ENCODE data around the gene TERB1. TPM values are rescaled to one million over a fixed set of nuclear protein-coding genes. Genes with fewer than 3 reads are reported as not detected.

The TERB1 gene
- total RNA-seq, 1 donor from 2014 or later: not detected

DNA sequence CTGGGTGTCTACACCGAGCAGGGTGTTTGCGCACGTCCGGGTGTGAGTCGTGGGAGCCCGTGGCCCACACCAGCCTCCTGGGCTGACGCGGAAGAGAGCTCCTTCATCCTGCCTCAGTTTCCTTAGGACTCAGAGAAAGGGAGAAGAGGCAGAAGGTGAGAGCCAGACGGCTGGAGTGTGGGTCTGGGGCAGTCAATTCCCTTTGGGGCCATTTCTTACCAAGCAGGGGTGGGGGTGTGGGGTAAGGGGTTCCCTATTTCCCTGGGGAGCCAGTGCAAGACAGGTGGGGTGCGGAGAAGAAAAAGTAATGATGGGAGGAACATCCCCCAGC, 43.7 kb upstream of the TERB1 start:
- TF ChIP-seq, protein P1, sequence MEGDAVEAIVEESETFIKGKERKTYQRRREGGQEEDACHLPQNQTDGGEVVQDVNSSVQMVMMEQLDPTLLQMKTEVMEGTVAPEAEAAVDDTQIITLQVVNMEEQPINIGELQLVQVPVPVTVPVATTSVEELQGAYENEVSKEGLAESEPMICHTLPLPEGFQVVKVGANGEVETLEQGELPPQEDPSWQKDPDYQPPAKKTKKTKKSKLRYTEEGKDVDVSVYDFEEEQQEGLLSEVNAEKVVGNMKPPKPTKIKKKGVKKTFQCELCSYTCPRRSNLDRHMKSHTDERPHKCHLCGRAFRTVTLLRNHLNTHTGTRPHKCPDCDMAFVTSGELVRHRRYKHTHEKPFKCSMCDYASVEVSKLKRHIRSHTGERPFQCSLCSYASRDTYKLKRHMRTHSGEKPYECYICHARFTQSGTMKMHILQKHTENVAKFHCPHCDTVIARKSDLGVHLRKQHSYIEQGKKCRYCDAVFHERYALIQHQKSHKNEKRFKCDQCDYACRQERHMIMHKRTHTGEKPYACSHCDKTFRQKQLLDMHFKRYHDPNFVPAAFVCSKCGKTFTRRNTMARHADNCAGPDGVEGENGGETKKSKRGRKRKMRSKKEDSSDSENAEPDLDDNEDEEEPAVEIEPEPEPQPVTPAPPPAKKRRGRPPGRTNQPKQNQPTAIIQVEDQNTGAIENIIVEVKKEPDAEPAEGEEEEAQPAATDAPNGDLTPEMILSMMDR (IDR thresholded peaks at IDR 0.05): no peak
- H3K4me3 Mint-ChIP-seq (ENCODE audit: unreplicated experiment): peak overlapping the region; percentile 58
- H3K27ac Mint-ChIP-seq (ENCODE audit: unreplicated experiment): no peak overlapping the region
- no peaks in the 10 kb centered on the region for H3K9me3 Mint-ChIP-seq (ENCODE audit: low read depth)
- no peak for DNase-seq (ENCODE audit: low spot score)
- H3K4me1 Mint-ChIP-seq (ENCODE audit: low read depth): peaks cover 25% of the 10 kb centered on the region
- peaks cover 6% of the 10 kb centered on the region for H3K36me3 Mint-ChIP-seq (ENCODE audit: low read depth)
- H3K27me3 Mint-ChIP-seq (ENCODE audit: low read depth): peaks cover 23% of the 10 kb centered on the region

DNA sequence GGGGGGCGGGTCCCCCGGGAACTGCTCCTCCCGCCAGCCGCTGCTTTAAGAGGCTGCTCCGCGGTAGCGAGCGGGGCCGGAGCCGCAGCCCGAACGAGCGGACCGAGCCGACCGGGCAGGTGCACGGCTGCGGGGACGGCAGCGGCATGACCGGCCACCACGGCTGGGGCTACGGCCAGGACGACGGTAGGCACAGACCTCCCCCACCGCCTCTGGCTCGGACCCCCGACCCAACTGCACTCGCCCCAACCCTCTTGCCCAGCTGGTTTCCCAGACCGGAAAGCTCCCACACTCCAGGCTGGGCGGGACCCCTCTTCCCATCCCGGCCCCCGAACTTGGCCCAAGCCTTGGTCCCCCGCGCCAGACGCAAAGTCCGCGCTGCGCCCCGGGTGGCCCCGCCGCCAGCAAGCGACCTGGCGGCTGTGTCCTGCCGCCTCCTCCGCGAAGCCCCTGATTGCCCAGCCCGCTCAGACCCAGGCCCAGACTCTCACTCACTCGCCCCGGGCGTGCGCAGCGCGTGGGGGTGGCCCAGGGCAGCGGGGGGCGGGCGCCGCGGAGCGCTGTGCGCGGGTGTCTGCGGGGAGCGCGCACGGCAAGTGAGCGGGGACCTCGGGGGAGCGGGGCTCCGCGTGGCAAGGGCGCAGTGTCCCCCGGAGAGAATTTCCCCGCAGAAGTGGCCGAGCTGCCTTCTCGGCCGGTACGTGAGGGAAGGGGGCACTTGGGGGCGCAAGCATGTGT, 43.1 kb upstream of the TERB1 start, which contains the start of gene CA7:
Gene CA7, plus strand, starts transcription at position 73 of the 738 bp plus-strand sequence. Its CDS starts 74 bp downstream, at position 147.
- TF ChIP-seq, protein P1 (IDR thresholded peaks at IDR 0.05): no peak
- peaks cover 25% of the 10 kb centered on the region for H3K27me3 Mint-ChIP-seq (ENCODE audit: low read depth)
- H3K27ac Mint-ChIP-seq (ENCODE audit: unreplicated experiment): no peak within 1 kb of the TSS
- H3K4me3 Mint-ChIP-seq (ENCODE audit: unreplicated experiment): peak within 1 kb of the TSS; percentile 65
- no peak for DNase-seq (ENCODE audit: low spot score)
- peaks cover 25% of the 10 kb centered on the region for H3K4me1 Mint-ChIP-seq (ENCODE audit: low read depth)
- H3K36me3 Mint-ChIP-seq (ENCODE audit: low read depth): peaks cover 6% of the 10 kb centered on the region
- no peaks in the 10 kb centered on the region for H3K9me3 Mint-ChIP-seq (ENCODE audit: low read depth)

DNA sequence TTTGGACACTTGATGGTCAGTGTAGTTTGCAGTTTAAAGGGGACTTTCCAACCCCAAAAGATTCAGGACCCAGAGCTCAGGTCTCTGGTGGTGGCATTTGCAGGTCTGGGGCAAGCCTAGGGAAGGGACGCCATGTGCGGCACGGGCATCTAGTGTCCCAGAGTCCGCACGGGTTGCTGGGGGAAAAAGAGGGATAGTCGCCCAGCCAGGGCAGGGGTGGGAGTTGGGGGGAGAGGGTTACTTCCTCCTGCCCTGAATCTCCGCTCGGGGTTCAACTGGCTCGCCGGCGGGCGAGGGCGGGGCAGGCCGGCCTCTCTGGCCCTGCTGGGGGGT, 42.6 kb upstream of the TERB1 start:
- no peak overlapping the region for H3K27ac Mint-ChIP-seq (ENCODE audit: unreplicated experiment)
- no peak for DNase-seq (ENCODE audit: low spot score)
- no peaks in the 10 kb centered on the region for H3K9me3 Mint-ChIP-seq (ENCODE audit: low read depth)
- H3K36me3 Mint-ChIP-seq (ENCODE audit: low read depth): peaks cover 6% of the 10 kb centered on the region
- peaks cover 25% of the 10 kb centered on the region for H3K4me1 Mint-ChIP-seq (ENCODE audit: low read depth)
- H3K27me3 Mint-ChIP-seq (ENCODE audit: low read depth): peaks cover 30% of the 10 kb centered on the region
- peak overlapping the region; percentile 65 for H3K4me3 Mint-ChIP-seq (ENCODE audit: unreplicated experiment)
- TF ChIP-seq, protein P1 (IDR thresholded peaks at IDR 0.05): no peak

DNA sequence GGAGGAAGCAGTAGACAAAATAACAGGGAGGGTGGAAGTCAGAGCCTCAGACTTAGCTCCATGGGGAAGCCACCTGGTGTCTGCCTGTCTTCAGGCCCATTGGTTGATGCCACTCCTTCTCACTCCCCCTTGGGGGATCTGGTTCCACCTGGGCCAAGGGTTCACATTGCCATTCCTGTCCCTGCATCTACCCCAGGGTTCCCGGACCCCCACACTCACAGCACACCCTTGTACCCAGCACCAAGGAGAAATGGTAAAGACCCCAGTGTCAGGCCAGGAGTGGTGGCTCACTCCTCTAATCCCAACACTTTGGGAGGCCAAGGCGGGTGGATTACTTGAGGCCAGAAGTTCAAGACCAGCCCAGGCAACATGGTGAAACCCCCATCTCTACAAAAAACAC, 41.8 kb upstream of the TERB1 start:
- H3K9me3 Mint-ChIP-seq (ENCODE audit: low read depth): peaks cover 7% of the 10 kb centered on the region
- H3K4me3 Mint-ChIP-seq (ENCODE audit: unreplicated experiment): peak overlapping the region; percentile 16
- H3K27ac Mint-ChIP-seq (ENCODE audit: unreplicated experiment): no peak overlapping the region
- peaks cover 13% of the 10 kb centered on the region for H3K36me3 Mint-ChIP-seq (ENCODE audit: low read depth)
- no peak for DNase-seq (ENCODE audit: low spot score)
- peaks cover 37% of the 10 kb centered on the region for H3K27me3 Mint-ChIP-seq (ENCODE audit: low read depth)
- peaks cover 25% of the 10 kb centered on the region for H3K4me1 Mint-ChIP-seq (ENCODE audit: low read depth)
- TF ChIP-seq, protein P1 (IDR thresholded peaks at IDR 0.05): no peak

DNA sequence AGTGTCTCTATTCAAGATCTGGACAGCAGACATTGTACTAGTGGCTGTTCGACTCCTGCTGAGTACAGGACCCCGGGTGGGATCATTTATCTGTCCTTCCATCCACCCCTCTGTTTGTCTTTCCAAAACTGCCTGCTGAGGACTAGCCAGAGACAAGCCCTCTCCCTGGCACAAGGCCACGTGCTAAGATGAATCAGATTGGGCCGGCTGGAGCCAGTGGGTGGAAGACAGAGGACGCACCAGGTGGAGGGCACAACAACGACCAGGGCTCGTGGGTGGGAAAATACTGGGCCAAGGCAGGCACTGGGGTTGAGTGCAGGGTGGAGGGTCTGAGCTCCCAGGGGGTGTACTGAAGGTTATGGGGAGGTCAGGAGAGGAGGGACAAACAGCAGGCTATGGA, 41.4 kb upstream of the TERB1 start:
- Mint-ChIP-seq H3K27me3 (ENCODE audit: low read depth) (peaks cover 39% of the 10 kb centered on the region), H3K27ac (ENCODE audit: unreplicated experiment) (peak overlapping the region; percentile 36), H3K9me3 (ENCODE audit: low read depth) (peaks cover 9% of the 10 kb centered on the region), H3K4me1 (ENCODE audit: low read depth) (peaks cover 25% of the 10 kb centered on the region), H3K36me3 (ENCODE audit: low read depth) (peaks cover 14% of the 10 kb centered on the region), H3K4me3 (ENCODE audit: unreplicated experiment) (no peak overlapping the region)
- TF ChIP-seq, protein P1 (IDR thresholded peaks at IDR 0.05): no peak
- DNase-seq (ENCODE audit: low spot score): no peak
